MG63 (cell line): Measurements from ENCODE around the gene TIMELESS. TPM values are rescaled to one million over a fixed set of nuclear protein-coding genes. Genes with fewer than 3 reads are reported as not detected.
"Not testable (repeated sequence)": the region's sequence is repeated elsewhere in the genome, so short reads cannot be mapped to it uniquely, and the experiment has no call there.

Source experiments
- DNase-seq: peaks from one replicate; pipeline ENCODE4 v3.0.0-alpha.2; 2020
- H3K27me3 ChIP-seq: fragments of 250-450 bp; sonication (Bioruptor Pico); 2 replicates; pipeline ENCODE4 v1.5.1; 2020; ENCODE audit warnings: mild to moderate bottlenecking, moderate library complexity
- H3K36me3 ChIP-seq: fragments of 250-450 bp; sonication (Bioruptor Pico); 2 replicates; pipeline ENCODE4 v1.5.1; 2020; ENCODE audit warnings: mild to moderate bottlenecking, moderate library complexity
- H3K4me3 ChIP-seq: fragments of 250-450 bp; sonication (Bioruptor Pico); 2 replicates; pipeline ENCODE4 v1.5.1; 2020; ENCODE audit warnings: mild to moderate bottlenecking, moderate library complexity
- H3K9me3 ChIP-seq: fragments of 250-450 bp; sonication (Bioruptor Pico); 2 replicates; pipeline ENCODE4 v1.5.1; 2020; ENCODE audit warnings: mild to moderate bottlenecking, moderate library complexity
- total RNA-seq: library from RNA; depleted of rRNA; stranded (reverse); fragments of >200 nt; shearing (Covaris generic); gene quantifications from 2 replicates; pipeline ENCODE4 v1.2.3, GENCODE V29; 2014; ENCODE audit warnings: low replicate concordance

TIMELESS gene
- total RNA-seq, 1 experiment from 2014 or later = 22.6 TPM

DNA sequence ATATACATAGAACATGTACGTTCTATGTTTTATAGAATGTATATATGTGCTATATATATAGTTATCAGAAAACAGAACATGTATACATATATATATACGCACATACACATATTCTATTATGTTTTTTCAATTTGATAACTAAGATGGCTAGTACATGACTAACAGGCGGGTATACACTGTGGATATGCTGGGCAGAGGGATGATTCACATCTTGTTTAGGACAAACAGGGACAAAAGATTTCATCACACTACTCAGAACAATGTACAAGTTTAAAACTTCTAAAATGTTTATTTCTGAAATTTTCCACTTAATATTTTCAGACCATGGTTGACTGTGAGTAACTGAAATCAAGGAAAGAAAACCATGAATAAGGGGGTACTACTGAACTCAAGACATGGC lies 17.4 kb downstream of the TIMELESS start:
- DNase-seq = no peak
- Histone ChIP-seq H3K36me3 (peaks cover 29% of the 10 kb centered on the region), H3K27me3 (no peaks in the 10 kb centered on the region), H3K9me3 (no peaks in the 10 kb centered on the region), H3K4me3 (no peak overlapping the region)

DNA sequence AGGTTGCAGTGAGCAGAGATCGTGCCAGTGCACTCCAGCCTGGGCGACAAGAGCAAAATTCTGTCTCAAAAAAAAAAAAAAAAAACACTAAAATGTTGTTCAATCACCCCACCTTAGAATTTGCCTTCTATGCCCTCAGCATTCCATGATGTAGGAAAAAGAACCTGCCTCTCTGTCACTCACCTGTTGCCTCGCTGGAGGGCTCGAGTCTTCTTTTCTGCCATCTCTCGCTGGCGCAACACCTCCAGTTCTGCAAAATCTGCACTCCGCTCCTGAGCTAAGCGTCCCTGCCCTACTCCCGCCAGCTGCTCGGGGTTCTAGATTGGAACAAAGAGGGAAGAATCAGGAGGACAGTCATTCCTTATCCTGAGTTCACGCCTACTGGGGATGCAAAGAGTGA lies 17.9 kb downstream of the TIMELESS start:
- H3K4me3 ChIP-seq = no peak overlapping the region
- H3K9me3 ChIP-seq = no peaks in the 10 kb centered on the region
- peaks cover 29% of the 10 kb centered on the region for H3K36me3 ChIP-seq
- no peaks in the 10 kb centered on the region for H3K27me3 ChIP-seq
- no peak for DNase-seq

DNA sequence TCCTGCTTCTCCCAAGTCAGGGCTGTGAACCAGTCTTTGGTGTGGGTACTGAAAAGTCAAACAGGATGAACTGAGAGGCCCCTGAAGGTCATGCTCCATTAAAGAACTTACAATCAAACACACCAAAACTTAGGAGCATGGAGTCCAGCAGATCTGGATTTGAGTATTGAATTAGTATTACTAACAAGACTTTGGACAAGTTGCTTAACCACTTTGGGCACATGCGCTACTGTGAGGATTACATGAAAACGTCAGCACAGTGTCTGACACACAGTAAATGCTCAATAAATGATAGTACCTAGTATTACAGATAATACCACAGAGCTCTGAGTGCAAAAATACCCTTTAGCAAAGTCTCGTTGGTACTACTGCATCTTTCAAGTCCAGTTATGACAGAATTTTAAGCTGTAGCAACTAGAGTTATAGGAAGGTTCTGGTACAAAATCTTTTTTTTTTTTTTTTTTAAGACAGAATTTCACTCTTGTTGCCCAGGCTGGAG lies 23.2 kb downstream of the TIMELESS start:
- Histone ChIP-seq H3K4me3 (no peak overlapping the region), H3K9me3 (no peaks in the 10 kb centered on the region), H3K36me3 (peaks cover 34% of the 10 kb centered on the region), H3K27me3 (no peaks in the 10 kb centered on the region)
- no peak for DNase-seq

DNA sequence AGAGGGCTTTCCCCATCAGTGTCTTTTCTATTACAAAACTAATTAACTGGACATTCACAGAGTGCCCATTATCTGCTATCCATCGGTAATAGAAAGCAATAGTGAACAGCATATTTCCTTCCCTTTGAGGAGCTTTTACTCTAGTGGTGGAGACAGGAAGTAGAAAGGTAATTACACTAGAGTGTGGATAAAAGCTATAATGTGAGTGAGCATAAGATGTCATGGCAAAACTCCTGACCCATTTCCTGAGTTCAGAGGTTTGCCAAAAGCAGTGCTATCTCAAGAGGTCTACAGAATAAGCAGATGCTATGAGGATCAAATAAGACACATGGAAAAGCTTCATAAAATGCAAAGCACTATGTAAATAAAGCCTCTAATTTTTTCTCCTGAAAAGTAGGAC lies 24.0 kb downstream of the TIMELESS start:
- peaks cover 38% of the 10 kb centered on the region for H3K36me3 ChIP-seq
- H3K4me3 ChIP-seq = no peak overlapping the region
- H3K9me3 ChIP-seq = no peaks in the 10 kb centered on the region
- no peaks in the 10 kb centered on the region for H3K27me3 ChIP-seq
- no peak for DNase-seq

DNA sequence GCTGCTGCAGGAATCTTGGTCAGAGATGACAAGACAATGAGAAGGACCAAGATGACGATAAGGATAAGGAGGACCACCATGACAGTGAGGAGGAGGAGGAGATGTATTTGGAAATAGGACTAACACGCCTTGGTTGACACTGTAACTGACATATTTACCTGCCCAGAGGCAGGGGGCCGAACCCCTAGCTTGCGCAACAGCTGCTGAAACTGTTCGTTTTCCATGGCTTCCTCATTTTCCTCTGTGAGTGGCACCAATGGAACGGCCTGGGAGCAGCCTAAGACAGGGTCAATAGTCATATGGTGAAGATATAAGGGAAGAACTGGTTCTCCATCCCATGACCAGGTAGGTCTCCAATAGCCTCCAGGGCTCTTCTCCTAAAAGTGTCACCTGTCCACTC lies 28.8 kb downstream of the TIMELESS start:
- Histone ChIP-seq H3K27me3 (no peaks in the 10 kb centered on the region), H3K9me3 (no peaks in the 10 kb centered on the region), H3K4me3 (no peak overlapping the region), H3K36me3 (peaks cover 37% of the 10 kb centered on the region)
- no peak for DNase-seq

DNA sequence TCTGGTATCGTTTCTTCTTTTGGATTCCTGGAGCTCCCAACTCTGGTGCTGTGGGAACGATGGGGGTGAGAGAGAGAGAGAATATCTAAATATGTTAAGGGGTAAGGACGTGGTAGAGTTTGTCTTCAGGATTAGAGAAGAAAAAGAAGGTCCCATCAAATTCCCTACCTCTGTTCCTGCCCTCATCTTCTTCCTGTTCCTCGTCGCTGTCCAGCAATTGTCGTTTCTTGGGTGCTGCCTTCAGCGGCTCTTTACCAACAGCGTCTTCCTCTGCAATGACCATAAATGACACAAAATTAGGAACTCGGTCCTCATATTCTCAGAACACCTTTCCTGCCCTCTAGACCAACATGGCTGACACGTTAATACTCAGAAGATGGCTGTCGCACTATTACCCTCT lies 31.5 kb downstream of the TIMELESS start:
- Histone ChIP-seq H3K27me3 (no peaks in the 10 kb centered on the region), H3K9me3 (no peaks in the 10 kb centered on the region), H3K4me3 (no peak overlapping the region), H3K36me3 (peaks cover 27% of the 10 kb centered on the region)
- no peak for DNase-seq

DNA sequence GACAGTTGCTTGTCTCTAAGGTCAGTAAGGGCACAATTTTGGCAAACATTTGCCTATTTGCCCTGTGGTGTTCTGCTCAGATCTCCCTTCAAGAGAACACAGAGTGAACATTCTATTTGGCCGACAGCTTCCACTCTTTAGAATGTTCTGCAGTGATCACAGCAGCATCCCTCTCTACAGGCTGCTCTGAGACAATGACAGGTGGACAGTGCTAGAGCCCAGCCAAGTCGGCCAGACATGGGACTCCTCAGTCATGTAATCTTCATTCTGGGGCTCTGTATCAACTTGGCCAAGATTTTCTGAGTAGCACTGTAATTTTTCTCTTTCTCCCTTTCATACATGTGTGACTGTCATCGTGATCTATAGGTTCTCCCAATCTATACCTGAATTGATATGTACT lies 34.8 kb downstream of the TIMELESS start:
- no peaks in the 10 kb centered on the region for H3K27me3 ChIP-seq
- no peak overlapping the region for H3K4me3 ChIP-seq
- no peaks in the 10 kb centered on the region for H3K9me3 ChIP-seq
- no peak for DNase-seq
- H3K36me3 ChIP-seq = peaks cover 14% of the 10 kb centered on the region

DNA sequence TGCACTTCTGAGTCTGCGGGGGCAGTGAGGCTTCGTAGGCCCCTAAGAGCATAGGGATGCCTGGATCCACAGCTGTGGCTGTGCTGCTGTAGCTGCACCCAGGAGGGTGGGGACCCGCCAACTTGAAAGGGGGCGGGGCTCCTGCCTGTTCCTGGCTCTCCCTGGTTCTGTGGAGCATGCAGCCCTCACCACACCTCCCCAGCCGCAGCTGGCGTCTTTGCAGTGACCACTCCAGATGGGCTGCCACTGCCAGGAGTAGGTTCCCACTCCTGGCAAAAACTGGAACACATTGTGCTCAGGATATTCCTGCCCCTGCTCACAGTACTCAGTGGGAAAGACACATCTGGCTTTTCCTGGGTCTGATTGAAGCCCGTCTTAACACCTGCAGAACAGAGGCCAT lies 35.8 kb downstream of the TIMELESS start:
- Histone ChIP-seq H3K4me3 (no peak overlapping the region), H3K27me3 (no peaks in the 10 kb centered on the region), H3K9me3 (no peaks in the 10 kb centered on the region), H3K36me3 (peaks cover 12% of the 10 kb centered on the region)
- no peak for DNase-seq

DNA sequence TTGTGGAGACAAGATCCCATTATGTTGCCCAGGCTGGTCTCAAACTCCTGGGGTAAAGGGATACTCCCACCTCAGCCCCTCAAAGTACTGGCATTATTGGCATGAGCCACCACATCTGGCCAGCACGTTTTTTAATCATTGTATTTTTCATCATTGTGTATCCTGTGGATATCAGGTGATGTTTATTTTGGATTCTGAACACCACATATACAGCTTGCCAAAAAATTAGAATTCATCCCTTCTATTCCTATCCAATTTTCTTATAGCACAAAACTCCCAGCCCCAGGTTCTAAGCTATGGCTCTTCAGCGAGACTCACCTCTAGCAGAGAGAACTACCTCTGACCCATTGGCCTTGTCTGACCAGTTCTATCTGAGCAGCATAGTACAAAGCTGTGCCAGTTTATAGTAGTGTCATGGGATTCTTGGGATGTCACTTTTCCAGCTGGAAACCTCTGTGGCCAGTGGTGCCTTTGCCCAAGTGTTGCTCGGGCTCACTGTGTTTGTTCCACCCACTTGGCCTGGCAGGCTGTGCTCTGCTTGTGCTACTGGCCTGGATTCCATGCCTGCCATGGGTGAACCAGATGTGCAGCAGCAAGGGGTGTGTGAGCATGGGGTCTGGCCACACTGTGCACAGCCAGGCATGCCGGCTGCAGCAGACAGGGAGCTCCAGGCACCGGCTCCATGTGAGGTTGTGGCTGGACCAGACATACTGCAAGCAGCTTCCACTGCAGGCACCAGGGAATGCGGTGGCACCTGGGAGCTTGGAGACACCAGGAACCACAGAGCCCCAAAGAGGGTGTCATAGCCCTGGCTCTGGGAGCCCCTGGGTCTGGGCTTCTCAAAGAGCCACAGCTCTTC lies 37.2 kb downstream of the TIMELESS start:
- H3K9me3 ChIP-seq = no peaks in the 10 kb centered on the region
- no peak for DNase-seq
- H3K36me3 ChIP-seq = peaks cover 4% of the 10 kb centered on the region; the same call in 1 of the 2 replicates
- no peaks in the 10 kb centered on the region for H3K27me3 ChIP-seq
- no peak overlapping the region for H3K4me3 ChIP-seq

DNA sequence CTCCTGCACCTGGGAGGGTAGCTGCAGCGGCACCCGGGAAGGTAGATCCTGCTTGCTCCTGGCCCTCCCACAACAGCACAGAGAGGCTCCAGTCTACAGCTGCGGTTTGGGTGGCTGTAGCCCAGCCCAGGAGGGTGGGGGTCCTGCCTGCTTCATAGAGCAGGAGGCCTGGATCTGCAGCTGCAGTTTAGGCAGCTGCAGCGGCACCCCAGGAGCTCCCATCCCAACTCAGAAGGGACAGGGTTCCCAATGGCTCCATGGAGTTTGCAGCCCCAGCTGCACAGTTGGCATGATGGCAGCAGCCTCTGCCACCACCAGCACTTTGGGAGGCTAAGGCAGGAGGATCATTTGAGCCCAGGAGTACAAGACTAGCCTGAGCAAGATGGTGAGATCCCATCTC lies 38.5 kb downstream of the TIMELESS start:
- DNase-seq = no peak
- 0 out of 2 replicates have a peak, but pooled peaks cover 4% of the 10 kb centered on the region for H3K36me3 ChIP-seq
- H3K9me3 ChIP-seq = no peaks in the 10 kb centered on the region
- H3K4me3 ChIP-seq = no peak overlapping the region
- no peaks in the 10 kb centered on the region for H3K27me3 ChIP-seq

DNA sequence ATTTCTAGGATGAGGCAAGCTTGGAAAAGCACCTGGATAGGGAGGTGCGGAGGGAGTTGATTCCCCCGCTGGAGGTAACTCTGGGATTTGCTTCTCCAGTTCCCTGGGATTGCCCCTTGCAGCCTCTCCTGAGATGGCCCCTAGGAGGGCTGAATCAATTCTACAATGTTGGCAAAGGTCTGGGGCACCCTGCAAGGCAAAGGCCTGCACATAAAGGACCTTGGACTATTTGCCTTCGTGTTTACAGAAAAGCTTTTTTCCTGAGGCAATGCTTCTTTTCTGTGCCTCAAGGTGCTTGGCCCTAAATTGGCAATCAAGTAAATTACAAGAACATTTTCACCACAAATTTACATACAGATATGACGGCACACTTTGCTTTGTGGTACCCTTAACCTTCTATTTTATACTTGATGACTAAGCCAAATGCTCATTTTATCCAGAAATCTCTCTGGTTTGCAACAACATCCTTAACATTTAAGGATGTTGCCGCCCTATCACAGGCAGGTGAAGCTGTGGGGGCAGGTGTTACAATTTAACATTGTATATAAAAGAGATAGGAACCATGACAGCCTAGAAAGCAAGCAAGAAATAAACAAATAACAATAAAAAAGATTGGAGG lies 40.3 kb downstream of the TIMELESS start:
- DNase-seq = no peak
- no peaks in the 10 kb centered on the region for H3K9me3 ChIP-seq
- no peak overlapping the region for H3K4me3 ChIP-seq
- no peaks in the 10 kb centered on the region for H3K27me3 ChIP-seq
- 0 out of 2 replicates have a peak, but pooled peaks cover 3% of the 10 kb centered on the region for H3K36me3 ChIP-seq

DNA sequence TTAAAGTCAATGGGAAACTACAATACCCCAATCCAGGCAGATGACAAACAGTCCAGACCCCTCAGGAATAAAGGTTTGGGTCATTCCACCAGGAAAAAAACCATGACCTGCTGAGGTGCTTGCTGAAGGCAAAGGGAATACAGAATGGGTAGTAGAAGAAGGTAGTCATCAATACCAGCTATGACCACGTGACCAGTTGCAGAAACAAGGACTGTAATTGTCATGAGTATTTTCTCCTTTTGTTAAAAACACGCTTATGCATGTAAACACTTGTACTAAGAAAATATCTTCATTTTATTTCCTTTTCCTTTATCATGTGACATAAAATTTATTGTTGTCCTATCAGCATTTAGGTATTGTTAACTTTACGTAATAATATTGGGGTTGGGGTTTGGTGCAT lies 45.0 kb downstream of the TIMELESS start:
- not testable (repeated sequence) for H3K9me3 ChIP-seq, DNase-seq, H3K36me3 ChIP-seq, H3K27me3 ChIP-seq, H3K4me3 ChIP-seq

DNA sequence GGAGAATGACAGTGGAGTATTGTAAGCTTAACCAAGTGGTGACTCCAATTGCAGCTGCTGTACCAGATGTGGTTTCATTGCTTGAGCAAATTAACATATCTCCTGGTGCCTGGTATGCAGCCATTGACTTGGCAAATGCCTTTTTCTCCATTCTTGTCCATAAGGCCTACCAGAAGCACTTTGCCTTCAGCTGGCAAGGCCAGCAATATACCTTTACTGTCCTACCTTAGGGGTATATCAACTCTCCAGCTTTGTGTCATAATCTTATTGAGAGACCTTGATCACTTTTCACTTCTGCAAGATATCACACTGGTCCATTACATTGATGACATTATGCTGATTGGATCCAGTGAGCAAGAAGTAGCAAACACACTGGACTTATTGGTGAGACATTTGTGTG lies 47.6 kb downstream of the TIMELESS start:
- not testable (repeated sequence) for DNase-seq, H3K4me3 ChIP-seq, H3K36me3 ChIP-seq, H3K27me3 ChIP-seq, H3K9me3 ChIP-seq

DNA sequence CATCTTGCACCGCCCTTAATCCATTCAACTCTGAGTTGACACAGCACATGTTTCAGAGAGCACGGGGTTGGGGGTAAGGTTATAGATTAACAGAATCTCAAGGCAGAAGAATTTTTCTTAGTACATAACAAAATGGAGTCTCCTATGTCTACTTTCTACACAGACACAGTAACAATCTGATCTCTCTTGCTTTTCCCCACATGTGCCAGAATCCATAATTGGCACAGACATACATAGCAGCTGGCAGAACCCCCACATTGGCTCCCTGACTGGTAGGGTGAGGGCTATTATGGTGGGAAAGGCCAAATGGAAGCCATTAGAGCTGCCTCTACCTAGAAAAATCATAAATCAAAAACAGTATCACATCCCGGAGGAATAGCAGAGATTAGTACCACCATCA lies 48.1 kb downstream of the TIMELESS start:
- not testable (repeated sequence) for H3K4me3 ChIP-seq, DNase-seq, H3K9me3 ChIP-seq, H3K36me3 ChIP-seq, H3K27me3 ChIP-seq

DNA sequence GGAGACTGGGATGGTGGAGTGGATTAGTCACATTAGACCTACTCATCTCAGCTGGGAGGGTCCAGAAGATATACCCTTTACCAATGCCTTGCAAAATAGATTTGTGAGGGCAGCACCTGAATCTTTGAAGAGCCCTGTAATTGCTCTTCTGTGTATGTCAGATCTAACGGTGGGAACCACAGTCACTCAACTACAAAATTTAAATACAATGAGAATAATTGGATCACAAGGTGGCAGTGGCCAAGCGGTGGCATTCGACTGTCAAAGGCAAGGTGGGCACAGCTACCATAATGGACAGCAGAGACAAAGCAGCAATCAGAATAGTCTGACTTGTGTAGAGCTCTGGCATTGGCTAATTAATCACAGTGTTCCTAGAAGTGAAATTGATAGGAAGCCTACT lies 49.8 kb downstream of the TIMELESS start:
- H3K4me3 ChIP-seq, DNase-seq, H3K9me3 ChIP-seq, H3K27me3 ChIP-seq, H3K36me3 ChIP-seq: not testable (repeated sequence)

DNA sequence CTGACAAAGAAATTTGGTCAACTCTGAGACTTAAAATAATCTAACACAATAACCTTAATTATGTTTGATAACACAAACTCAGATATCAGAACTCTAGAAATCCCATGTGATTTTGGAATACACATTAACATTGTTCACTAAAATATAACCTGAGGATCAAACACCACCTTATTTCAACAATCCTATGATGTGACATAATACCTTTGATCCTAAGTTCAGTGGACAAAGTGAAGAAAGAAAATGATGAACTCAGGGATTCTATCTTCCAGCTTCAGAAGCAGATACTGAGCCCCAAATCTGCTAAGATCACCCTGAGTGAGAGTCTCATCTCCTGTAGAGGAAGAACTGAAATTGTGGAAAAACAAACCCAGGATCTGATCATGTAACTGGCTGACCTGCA lies 50.9 kb downstream of the TIMELESS start:
- Histone ChIP-seq H3K9me3 (peaks cover 3% of the 10 kb centered on the region; the same call in 1 of the 2 replicates), H3K27me3 (no peaks in the 10 kb centered on the region), H3K4me3 (no peak overlapping the region), H3K36me3 (no peaks in the 10 kb centered on the region)
- DNase-seq = no peak

DNA sequence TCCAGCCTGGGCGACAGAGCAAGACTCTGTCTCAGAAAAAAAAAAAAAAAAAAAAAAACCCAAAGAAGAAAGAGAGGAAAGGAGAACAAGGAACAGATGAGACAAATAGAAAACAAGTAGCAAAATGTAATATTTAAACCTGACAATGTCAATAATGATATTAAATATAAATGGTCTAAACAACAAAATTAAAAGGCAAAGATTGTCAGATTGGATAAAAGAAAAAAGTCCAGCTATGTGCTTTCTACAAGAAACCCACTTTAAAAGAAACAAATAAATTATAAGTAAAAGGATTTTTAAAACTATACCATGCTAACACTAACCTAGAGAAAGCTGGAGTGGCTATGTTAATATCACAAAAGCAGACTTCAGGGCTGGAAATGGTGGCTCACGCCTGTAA lies 56.9 kb downstream of the TIMELESS start:
- H3K4me3 ChIP-seq = no peak overlapping the region
- no peaks in the 10 kb centered on the region for H3K36me3 ChIP-seq
- H3K9me3 ChIP-seq = peaks cover 6% of the 10 kb centered on the region; the same call in 1 of the 2 replicates
- no peaks in the 10 kb centered on the region for H3K27me3 ChIP-seq
- no peak for DNase-seq

DNA sequence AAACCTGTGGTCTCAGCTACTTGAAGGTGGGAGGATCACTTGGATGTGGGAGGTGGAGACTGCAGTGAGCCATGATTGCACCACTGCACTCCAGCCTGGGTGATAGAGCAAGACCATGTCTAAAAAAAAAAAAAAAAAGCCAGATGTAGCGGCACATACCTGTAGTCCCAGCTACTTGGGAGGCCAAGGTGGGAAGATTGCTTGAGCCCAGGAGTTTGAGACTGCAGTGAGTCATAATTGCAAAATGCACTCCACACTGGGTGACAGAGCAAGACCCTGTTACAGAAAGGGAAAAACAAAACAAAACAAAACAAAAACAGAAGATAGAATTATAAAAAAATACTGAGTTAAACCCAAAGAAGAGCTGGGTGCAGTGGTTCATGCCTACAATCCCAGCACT lies 57.5 kb downstream of the TIMELESS start:
- DNase-seq = no peak
- no peaks in the 10 kb centered on the region for H3K36me3 ChIP-seq
- H3K4me3 ChIP-seq = no peak overlapping the region
- H3K27me3 ChIP-seq = no peaks in the 10 kb centered on the region
- H3K9me3 ChIP-seq = peaks cover 6% of the 10 kb centered on the region; the same call in 1 of the 2 replicates
